Activated T-helper 17 cell treated with anti-CD3 and anti-CD28 coated beads, Interleukin-2, amount 50 U/mL, for 72 hours (primary cell): ENCODE results near the gene RC3H2. TPM values are rescaled to one million over a fixed set of nuclear protein-coding genes. Genes with fewer than 3 reads are reported as not detected.
"Not testable (repeated sequence)": the region's sequence is repeated elsewhere in the genome, so short reads cannot be mapped to it uniquely, and the experiment has no call there.

Experiments used
- ATAC-seq: fragments of 150-1000 bp; cut with Tn5 transposase; replicated peaks from 2 replicates; pipeline ENCODE4 v1.10.0; 2021; ENCODE audit warnings: mild to moderate bottlenecking, moderate library complexity
- H3K27ac Mint-ChIP-seq: one replicate; pipeline ENCODE4 v1.8.0; 2022; ENCODE audit warnings: mixed read lengths
- H3K27me3 Mint-ChIP-seq: one replicate; pipeline ENCODE4 v1.8.0; 2022; ENCODE audit warnings: mixed read lengths
- H3K36me3 Mint-ChIP-seq: one replicate; pipeline ENCODE4 v1.8.0; 2022; ENCODE audit warnings: low read depth, mild to moderate bottlenecking, mixed read lengths
- H3K4me1 Mint-ChIP-seq: one replicate; pipeline ENCODE4 v1.8.0; 2022; ENCODE audit warnings: mixed read lengths
- H3K4me3 Mint-ChIP-seq: one replicate; pipeline ENCODE4 v1.8.0; 2022; ENCODE audit warnings: mild to moderate bottlenecking, mixed read lengths
- H3K9me3 Mint-ChIP-seq: one replicate; pipeline ENCODE4 v1.8.0; 2022; ENCODE audit warnings: mixed read lengths
- total RNA-seq, 2 donors: library from RNA; stranded (reverse); gene quantifications; one replicate each; pipeline ENCODE4 v1.2.3, GENCODE V29; 2022

Gene RC3H2
- total RNA-seq, 2 donors from 2014 or later: 41.2 to 46.5 TPM

DNA sequence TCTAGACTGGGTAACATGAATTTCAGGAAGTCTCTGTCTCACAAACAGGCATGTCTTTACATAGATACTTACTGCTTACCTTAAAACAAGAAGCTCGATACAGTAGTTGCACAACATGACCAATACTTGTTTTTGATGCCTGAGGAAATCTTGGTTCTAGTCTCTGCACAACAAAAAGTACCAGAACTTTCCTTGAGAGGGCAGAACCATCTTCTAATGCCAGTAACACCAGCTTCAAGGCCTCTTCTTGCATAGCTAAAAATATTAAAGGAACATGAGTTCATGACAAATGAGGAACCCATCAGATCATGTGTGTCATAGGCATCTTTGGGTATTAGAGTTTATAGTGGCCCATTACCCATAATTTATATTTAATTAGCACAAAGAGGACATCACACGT is 22.0 kb downstream of the RC3H2 start:
- no peaks in the 10 kb centered on the region for H3K9me3 Mint-ChIP-seq
- H3K27me3 Mint-ChIP-seq: no peaks in the 10 kb centered on the region
- peaks cover 85% of the 10 kb centered on the region for H3K36me3 Mint-ChIP-seq
- H3K27ac Mint-ChIP-seq: peak overlapping the region; percentile 73
- ATAC-seq: no peak
- H3K4me3 Mint-ChIP-seq: no peak overlapping the region
- H3K4me1 Mint-ChIP-seq: no peaks in the 10 kb centered on the region

- H3K27ac Mint-ChIP-seq: no peak overlapping the region
- no peak overlapping the region for H3K4me3 Mint-ChIP-seq
- peaks cover 96% of the 10 kb centered on the region for H3K36me3 Mint-ChIP-seq
- H3K27me3 Mint-ChIP-seq: no peaks in the 10 kb centered on the region
- no peak for ATAC-seq
- H3K9me3 Mint-ChIP-seq: no peaks in the 10 kb centered on the region
- H3K4me1 Mint-ChIP-seq: no peaks in the 10 kb centered on the region
These were observed 25.7 kb downstream of the RC3H2 start for GRCh38 chr9:122879443-122879842.

- ATAC-seq: no peak
- Mint-ChIP-seq H3K9me3 (no peaks in the 10 kb centered on the region), H3K4me3 (no peak overlapping the region), H3K27ac (peak overlapping the region; percentile 55), H3K36me3 (peaks cover 100% of the 10 kb centered on the region), H3K27me3 (no peaks in the 10 kb centered on the region), H3K4me1 (no peaks in the 10 kb centered on the region)
These were observed 29.6 kb downstream of the RC3H2 start for GRCh38 chr9:122875523-122875922.

DNA sequence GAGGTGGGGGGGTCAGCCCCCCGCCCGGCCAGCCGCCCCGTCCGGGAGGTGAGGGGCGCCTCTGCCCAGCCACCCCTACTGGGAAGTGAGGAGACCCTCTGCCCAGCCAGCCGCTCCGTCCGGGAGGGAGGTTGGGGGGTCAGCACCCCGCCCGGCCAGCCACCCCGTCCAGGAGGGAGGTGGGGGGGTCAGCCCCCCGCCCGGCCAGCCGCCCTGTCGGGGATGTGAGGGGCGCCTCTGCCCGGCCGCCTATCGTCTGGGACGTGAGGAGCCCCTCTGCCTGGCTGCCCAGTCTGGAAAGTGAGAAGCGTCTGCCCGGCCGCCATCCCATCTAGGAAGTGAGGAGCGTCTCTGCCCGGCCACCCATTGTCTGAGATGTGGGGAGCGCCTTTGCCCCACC is 37.9 kb downstream of the RC3H2 start:
- H3K27ac Mint-ChIP-seq, ATAC-seq, H3K9me3 Mint-ChIP-seq, H3K27me3 Mint-ChIP-seq, H3K4me1 Mint-ChIP-seq, H3K4me3 Mint-ChIP-seq: not testable (repeated sequence)
- H3K36me3 Mint-ChIP-seq: peaks cover 74% of the 10 kb centered on the region

- Mint-ChIP-seq H3K27me3 (no peaks in the 10 kb centered on the region), H3K36me3 (peaks cover 71% of the 10 kb centered on the region), H3K4me3 (no peak overlapping the region), H3K9me3 (no peaks in the 10 kb centered on the region), H3K27ac (no peak overlapping the region), H3K4me1 (no peaks in the 10 kb centered on the region)
- ATAC-seq: no peak
These were observed 39.1 kb downstream of the RC3H2 start for GRCh38 chr9:122866079-122866478.

DNA sequence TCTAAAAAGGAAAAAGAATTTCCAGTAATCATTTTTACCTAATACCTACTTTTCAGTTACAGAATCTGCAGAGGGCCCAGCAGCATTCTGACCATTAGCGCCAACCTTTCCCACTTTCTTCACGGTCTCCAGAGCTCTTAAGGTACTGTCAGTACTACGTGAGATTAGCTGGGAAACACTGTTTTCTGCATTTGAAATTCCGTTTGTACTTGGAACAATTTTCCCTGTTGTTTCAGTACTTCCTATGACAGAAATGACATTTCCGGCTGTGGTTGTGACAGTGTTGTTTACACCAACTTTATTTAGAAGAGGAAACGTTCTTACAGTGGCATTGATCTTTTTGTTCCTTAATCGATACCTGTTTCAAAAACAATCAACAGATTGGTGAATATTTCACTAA is 39.9 kb downstream of the RC3H2 start:
- no peaks in the 10 kb centered on the region for H3K9me3 Mint-ChIP-seq

DNA sequence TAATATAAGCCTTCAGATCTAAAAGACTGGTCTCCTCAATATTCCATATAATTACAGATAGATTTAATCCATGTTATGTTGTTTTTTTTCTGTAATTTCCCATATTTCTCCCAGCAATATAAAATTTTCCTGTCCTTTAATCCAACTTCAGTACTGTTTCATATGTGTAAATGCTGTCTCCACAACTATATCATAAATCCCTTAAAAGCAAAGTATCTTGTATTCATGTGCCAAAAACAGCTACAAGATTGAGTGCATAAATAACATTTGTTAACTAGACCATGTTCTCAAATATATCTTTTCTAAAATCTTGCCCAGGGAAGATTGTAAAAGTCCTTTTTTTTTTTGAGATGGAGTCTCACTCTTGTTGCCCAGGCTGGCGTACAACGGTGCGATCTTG is 41.8 kb downstream of the RC3H2 start:
- Mint-ChIP-seq H3K4me3 (no peak overlapping the region), H3K27me3 (no peaks in the 10 kb centered on the region), H3K27ac (peak overlapping the region; percentile 32), H3K9me3 (no peaks in the 10 kb centered on the region), H3K4me1 (no peaks in the 10 kb centered on the region), H3K36me3 (peaks cover 71% of the 10 kb centered on the region)
- ATAC-seq: no peak

More for the DNA sequence above, 39.9 kb downstream of the RC3H2 start:
- H3K27ac Mint-ChIP-seq: no peak overlapping the region
- H3K27me3 Mint-ChIP-seq: no peaks in the 10 kb centered on the region
- H3K4me3 Mint-ChIP-seq: no peak overlapping the region
- no peaks in the 10 kb centered on the region for H3K4me1 Mint-ChIP-seq
- ATAC-seq: no peak
- peaks cover 68% of the 10 kb centered on the region for H3K36me3 Mint-ChIP-seq

DNA sequence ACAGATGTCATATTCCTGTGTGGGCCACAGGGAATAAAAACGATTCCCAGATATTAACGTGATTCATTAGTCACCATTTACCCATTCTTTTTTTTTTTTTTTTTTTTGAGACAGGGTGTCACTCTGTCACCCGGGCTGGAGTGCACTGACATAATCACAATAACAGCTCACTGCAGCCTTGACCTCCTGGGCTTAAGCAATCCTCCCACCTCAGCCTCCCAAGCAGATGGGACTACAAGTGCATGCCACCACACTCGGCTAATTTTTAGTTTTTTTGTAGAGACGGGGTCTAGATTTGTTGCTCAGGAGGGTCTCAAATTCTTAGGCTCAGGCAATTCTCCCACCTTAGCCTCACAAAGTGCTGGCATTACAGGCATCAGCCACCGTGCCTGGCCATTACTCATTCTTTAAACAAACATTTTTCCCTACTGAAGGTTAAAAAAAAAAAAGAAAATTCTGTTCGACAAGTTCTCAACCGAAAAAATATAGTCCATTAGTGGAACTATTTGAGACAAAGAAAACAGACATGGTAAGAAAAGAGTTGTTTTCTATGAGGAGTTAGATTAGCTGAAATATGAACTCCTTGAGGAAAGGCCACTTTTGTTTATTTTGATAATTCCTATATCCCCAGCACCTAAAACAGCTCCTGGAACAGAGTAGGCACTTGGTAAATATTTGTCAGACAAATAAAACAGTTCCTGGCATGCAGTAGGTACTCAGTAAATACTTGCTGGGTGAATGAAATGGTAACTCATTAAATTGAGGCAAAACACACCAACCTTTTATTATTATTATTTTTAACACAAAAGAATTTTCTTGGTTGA is 44.6 kb downstream of the RC3H2 start:
- Mint-ChIP-seq H3K27ac (no peak overlapping the region), H3K36me3 (peaks cover 94% of the 10 kb centered on the region), H3K4me3 (no peak overlapping the region), H3K4me1 (no peaks in the 10 kb centered on the region), H3K9me3 (no peaks in the 10 kb centered on the region), H3K27me3 (no peaks in the 10 kb centered on the region)
- ATAC-seq: no peak

- ATAC-seq: no peak
- Mint-ChIP-seq H3K9me3 (no peaks in the 10 kb centered on the region), H3K4me3 (no peak overlapping the region), H3K27me3 (no peaks in the 10 kb centered on the region), H3K36me3 (peaks cover 91% of the 10 kb centered on the region), H3K27ac (no peak overlapping the region), H3K4me1 (no peaks in the 10 kb centered on the region)
These were observed 47.3 kb downstream of the RC3H2 start for GRCh38 chr9:122857815-122858214.

DNA sequence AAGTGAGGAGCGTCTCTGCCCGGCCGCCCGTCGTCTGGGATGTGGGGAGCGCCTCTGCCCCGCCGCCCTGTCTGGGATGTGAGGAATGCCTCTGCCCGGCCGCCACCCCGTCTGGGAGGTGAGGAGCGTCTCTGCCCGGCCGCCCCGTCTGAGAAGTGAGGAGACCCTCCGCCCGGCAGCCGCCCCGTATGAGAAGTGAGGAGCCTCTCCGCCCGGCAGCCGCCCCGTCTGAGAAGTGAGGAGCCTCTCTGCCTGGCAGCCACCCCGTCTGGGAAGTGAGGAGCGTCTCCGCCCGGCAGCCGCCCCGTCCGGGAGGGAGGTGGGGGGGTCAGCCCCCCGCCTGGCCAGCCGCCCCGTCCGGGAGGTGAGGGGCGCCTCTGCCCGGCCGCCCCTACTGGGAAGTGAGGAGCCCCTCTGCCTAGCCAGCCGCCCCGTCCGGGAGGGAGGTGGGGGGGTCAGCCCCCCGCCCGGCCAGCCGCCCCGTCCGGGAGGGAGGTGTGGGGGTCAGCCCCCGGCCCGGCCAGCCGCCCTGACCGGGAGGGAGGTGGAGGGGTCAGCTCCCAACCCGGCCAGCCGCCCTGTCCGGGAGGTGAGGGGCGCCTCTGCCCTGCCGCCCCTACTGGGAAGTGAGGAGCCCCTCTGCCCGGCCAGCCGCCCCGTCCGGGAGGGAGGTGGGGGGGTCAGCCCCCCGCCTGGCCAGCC is 52.9 kb downstream of the RC3H2 start:
- H3K9me3 Mint-ChIP-seq, H3K4me1 Mint-ChIP-seq, ATAC-seq, H3K27me3 Mint-ChIP-seq, H3K27ac Mint-ChIP-seq, H3K4me3 Mint-ChIP-seq: not testable (repeated sequence)
- H3K36me3 Mint-ChIP-seq: peaks cover 84% of the 10 kb centered on the region

GRCh38 chr9:122848256-122848943 is 56.8 kb downstream of the RC3H2 start:
- no peaks in the 10 kb centered on the region for H3K27me3 Mint-ChIP-seq
- peaks cover 63% of the 10 kb centered on the region for H3K36me3 Mint-ChIP-seq
- H3K9me3 Mint-ChIP-seq: no peaks in the 10 kb centered on the region
- H3K4me1 Mint-ChIP-seq: peaks cover 29% of the 10 kb centered on the region
- peak; percentile 75 for ATAC-seq
- H3K4me3 Mint-ChIP-seq: no peak overlapping the region
- H3K27ac Mint-ChIP-seq: peak overlapping the region; percentile 37

- Mint-ChIP-seq H3K9me3 (no peaks in the 10 kb centered on the region), H3K36me3 (peaks cover 56% of the 10 kb centered on the region), H3K27me3 (no peaks in the 10 kb centered on the region), H3K4me1 (peaks cover 29% of the 10 kb centered on the region), H3K4me3 (peak overlapping the region; percentile 43), H3K27ac (peak overlapping the region; percentile 80)
- peak; percentile 63 for ATAC-seq
These were observed 58.7 kb downstream of the RC3H2 start for GRCh38 chr9:122846371-122846940.

GRCh38 chr9:122845116-122845515 is 60.0 kb downstream of the RC3H2 start:
- Mint-ChIP-seq H3K36me3 (peaks cover 43% of the 10 kb centered on the region), H3K4me3 (no peak overlapping the region), H3K9me3 (no peaks in the 10 kb centered on the region), H3K4me1 (peaks cover 29% of the 10 kb centered on the region), H3K27ac (no peak overlapping the region), H3K27me3 (no peaks in the 10 kb centered on the region)
- no peak for ATAC-seq

DNA sequence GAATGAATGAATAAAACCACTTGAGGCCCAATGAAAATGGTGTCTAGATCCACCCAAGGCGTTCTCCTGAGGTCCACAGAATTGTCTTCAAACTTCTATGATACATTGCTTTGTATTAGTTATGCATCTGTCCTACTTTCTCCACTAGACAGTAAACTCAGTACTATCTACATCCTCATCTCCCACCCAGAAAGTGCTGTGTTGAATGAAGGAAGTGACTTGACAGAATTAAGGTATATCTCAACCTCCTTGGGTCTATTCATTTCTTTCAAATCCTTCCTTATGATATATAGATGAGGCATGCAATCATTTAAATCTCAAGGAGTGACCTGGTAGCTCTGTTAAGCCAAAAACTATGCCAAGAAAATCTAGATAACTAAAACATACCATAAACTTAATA is 61.0 kb downstream of the RC3H2 start:
- H3K4me3 Mint-ChIP-seq: no peak overlapping the region
- no peak for ATAC-seq
- peaks cover 34% of the 10 kb centered on the region for H3K36me3 Mint-ChIP-seq
- H3K27me3 Mint-ChIP-seq: no peaks in the 10 kb centered on the region
- peaks cover 29% of the 10 kb centered on the region for H3K4me1 Mint-ChIP-seq
- H3K27ac Mint-ChIP-seq: no peak overlapping the region
- H3K9me3 Mint-ChIP-seq: no peaks in the 10 kb centered on the region
